M059J (cell line): ENCODE data around the gene FER1L5. TPM values are rescaled to one million over a fixed set of nuclear protein-coding genes. Genes with fewer than 3 reads are reported as not detected.

Source experiments
- DNase-seq: peaks from one replicate; pipeline ENCODE4 v3.0.0-alpha.2; 2012; ENCODE audit warnings: low read depth
- total RNA-seq: library from RNA; depleted of rRNA; stranded (reverse); fragments of >200 nt; shearing (Covaris generic); gene quantifications from 2 replicates; pipeline ENCODE4 v1.2.3, GENCODE V29; 2014

FER1L5 gene
- total RNA-seq, 1 experiment from 2014 or later, result 0.39 TPM

DNA sequence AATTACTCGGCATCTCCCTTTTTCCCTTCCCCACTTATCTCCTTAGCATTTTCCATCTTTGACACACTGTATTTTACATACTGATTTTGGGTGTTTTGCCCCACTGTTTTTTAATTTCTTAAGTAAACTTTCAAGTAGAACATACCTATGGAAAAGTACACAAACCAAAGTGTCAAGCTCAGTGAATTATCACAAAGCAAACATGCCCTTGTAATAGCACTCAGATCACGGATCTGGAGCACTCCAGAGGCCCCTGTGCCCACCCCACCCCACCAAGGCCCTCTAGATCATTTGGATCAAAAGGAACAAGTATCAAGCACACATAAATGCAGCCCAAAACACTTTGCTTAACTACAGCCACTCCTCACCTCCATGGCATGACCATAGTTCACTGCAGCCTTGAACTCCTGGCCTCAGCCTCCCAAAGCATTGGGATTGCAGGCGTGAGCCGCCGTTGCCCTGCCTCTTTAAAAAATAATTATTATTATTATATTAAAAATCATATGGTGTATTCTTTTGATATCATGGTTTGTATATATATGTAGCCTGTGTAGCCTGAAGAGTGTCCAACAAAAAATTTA, 38.1 kb downstream of the FER1L5 start:
- DNase-seq, result no peak

DNA sequence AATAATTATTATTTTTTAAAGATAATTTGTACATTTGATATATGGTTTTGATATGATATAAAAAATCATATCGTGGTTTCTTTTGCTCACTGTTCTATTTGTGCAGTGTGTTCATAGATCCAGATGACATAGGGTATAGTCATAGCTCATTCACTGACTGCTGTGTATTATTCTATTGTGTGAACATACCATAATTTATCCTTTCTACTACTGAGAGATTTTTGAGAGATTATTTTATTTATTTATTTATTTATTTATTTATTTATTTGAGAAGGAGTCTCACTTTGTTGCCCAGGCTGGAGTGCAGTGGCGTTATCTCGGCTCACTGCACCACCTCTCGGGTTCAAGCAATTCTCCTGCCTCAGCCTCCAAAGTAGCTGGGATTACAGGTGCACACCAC, 39.0 kb downstream of the FER1L5 start:
- no peak for DNase-seq

DNA sequence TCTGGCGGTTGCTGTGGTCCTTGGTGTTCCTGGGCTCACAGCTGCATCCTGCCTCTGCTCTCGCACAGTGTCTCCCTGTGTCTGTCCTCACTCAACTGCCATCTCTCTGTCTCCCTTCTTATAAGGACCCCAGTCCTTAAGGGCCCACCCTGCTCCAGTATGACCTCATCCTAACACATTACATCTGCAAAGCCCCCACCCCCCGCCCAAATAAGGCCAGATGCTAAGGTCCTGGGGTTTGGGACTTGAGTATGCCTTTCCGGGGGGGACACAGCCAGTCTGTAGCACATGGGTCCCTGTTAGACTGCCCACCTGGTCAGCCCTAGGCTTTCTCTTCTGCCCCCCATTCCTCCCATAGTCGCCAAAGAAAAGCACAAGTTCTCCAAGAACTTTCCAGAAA, 40.7 kb downstream of the FER1L5 start:
- DNase-seq, result no peak

DNA sequence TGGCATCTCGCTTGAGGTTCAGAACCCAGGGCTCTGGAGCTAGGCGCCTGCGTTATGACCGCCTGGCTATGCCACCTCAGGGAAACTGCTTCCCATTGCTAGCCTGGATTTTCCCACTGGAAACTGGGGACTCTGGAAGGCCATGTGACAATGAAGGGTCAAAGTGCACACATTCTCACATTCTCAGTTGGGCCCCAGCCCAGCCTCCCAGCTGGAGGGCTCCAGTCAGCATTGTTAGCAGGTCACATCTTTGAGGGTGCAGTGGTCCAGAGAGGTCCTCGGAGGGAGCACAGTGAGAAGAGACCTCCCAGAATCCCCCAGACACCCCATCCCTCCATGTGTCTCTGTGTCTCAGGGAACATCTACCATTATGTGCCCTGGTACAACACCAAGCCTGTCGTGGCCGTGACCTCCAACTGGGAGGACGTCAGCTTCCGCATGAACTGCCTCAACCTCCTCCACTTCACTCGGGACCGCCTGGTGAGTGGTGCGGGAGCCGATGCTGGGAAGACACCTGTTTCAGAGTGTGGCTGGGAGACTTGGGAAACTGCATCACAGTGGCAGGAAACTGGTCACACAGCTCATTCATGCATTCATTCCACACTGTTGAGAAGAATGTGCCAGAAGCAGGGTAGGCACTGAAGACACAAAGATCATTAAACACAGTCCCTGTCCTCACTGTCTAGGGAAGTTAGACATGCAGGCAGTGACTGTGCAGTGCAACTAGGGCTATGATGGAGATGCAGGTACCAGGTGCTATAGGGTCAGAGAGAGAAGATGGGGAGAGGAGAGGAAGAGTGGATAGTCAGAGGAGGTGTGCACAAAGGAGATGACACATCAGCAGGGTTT, 41.6 kb downstream of the FER1L5 start:
- no peak for DNase-seq

DNA sequence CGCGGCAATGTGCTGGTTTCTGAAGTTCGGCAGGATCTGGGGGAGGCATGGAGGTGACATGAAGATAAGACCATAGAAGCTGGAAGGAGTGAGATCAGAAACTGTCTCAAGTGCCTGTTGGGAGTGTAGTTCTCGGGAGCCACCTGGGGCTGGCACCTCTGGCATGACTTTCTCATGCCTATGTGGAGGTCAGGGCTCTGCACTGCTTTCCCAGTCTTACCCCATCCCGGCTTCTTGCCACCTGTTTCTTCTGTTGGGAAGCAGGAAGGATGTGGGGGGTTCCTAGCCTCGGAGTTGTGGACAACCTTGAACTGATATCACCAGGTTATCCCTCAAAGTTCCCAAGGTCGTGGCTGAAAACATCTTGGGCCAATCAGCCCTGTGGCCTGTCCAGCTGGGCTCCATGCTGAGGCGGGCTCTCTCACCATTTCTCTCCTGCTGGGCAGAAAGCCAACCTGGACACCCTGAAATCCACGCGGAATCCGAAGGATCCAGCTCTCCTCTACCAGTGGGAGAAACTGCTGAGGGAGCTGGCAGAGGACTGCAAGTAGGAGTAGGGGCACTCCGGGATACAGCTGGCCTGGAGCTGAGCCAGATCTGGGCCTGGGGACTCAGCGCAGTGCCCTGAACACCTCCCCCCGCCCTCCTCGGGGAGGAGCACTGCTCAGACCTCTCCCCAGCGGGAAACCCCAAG, 42.5 kb downstream of the FER1L5 start:
- DNase-seq, result no peak

DNA sequence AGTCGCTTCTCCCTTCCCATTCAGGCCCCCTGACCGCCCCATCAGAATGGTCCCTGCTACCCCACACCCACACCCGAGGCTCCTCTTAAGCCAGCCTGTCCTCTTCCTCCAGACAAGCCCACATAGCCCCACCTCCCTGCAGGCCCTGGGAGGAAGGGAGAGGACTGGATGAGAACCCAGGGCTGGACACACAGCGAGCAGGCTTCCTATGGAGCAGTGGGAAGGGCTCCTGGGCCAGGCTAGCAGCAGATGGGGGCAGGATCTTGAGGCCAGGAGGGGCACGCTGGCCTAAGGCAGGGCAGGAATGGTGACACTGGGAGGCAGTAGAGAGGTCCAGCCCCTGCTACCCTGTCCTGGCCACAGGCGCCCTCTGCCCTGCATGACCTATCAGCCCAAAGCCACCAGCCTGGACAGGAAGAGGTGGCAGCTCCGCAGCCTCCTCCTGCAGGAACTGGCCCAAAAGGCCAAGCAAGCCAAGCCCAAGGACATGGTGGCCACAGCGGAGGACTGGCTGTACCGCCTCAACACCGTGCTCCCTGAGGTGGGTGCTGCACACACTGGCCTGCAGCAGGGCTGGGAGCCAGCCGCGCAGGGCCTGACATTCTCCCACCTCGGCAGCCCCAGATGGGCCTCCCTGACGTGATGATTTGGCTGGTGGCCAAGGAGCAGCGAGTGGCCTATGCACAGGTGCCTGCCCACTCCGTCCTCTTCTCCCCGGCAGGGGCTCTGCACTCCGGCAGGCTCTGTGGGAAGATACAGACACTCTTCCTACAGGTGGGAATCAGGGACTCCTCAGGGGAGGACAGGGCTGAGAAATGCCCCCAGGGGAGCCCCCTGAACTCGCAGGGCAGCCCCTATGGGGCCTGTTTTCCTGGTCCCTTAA, 43.3 kb downstream of the FER1L5 start:
- no peak for DNase-seq

DNA sequence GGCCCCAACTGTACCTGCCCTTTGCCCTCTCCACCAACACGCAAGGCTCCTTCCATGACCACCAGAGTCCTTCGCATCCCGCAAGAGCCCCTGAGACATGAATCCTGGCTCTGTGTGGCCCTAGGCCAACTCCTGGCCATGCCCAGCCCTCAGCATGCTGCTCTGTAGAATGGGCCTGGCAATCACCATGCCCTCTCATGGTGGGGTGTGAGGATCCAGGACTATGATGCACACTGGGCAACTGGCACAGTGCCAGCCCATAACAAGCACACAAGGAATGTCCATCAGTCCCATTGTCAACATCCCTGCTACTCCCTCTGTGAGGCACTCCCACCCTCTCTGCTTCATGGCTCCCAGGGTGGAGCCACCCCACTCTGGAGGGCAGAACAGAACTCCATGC, 44.7 kb downstream of the FER1L5 start:
- no peak for DNase-seq

DNA sequence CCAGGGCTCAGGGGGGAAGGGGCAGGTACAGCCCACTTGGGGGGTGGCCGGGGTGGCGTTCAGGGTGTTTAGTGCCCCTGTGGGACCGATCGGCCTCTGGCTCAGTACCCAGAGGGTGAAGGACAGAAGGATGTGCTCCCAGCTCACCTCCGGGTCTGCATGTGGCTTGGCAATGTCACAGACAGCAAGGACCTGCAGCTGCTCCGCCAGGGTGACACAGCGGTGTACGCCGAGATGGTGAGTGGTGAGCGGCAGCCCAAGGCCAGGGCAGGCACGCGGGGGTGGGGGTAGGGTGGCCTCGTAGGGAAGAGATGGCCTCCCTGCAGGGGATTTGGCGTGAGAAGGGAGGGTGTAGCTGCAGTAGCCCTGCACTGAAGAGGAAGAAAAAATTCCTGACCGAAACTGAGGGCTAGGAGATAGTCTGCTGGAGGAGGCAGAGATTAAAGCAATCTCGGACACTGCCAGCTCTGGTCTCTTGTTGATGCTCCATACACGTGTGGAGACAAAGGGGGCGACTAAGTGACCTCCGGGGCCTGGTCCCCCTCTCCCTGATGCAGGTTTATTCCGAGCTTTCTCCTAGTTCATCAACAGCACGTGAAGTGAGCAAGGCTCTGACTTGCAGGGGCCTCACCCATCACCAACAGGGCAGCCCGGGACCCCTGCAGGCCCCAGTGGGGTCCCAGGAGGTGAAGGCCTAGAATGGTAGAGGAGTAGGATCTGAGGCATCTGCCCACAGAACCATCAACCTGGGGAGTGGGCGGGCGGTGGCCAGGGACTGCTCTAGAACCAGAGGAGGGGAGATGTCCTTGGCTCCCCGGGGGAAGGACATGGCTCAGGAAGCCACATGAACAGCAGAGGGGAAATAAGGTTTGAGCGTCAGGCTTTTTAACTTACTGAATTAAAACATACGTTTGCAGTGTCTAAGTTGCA, 45.4 kb downstream of the FER1L5 start:
- DNase-seq, result no peak

DNA sequence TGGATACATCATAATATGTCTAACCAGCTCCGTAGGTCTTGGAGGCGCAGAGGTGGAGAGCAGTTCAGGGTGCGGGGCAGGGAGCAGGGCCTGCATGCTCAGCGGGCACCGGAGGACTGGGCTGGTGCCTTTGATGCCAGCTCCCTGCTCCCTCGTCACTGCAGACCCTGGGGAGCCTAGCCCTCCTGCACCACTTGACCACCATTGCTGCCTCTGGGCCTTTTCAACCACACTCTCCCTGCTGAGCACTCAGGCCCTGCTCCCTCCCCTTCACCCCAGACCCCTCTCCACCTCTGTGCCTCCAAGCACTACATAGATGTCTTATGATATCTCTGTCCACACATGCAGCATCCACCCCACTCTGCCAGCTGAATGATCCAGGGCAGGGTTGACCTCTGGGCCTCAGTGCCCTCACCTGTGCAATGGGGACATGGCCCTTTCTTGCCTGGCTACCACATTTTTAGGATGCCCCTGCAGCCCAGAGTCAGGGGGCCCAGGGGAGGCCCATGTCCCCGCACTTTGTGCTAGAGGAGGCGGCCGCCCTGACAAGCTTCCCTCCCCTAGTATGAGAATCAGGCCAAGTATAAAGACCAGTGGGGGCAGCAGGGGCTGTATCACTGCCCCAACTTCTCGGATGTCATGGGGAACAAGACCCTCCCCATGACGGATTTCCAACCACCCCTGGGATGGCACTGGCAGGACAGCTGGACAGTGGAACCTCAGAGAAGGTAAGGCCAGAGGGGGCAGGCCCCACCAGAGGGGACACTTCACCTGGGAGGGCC, 46.3 kb downstream of the FER1L5 start:
- DNase-seq, result no peak

DNA sequence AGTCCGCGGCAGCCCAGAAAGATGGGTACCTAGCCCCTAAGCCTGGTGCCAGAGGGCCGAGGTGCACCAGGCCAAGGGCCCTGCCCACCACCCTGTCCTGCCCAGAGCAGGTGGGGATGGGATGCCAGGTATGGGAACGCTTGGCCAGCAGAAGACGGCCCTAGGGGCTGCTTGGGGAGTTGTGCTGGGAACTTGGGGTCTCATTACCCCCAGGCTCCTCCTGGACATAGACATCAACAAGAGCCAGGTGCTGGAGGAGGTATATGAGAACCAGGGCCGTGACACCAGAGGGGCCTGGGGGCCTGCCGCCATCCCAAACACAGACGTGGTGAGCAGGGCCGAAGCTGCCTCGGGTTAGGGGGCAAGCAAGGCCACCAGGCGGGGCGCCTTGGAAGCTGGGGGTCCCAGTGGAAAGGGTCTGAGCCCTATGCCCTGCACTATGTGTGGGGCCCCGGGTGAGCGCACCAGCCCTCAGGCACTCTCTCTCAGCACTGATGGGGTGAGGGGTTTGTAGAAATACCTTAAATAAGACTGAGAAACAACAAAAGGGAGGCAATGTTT, 46.9 kb downstream of the FER1L5 start:
- no peak for DNase-seq

DNA sequence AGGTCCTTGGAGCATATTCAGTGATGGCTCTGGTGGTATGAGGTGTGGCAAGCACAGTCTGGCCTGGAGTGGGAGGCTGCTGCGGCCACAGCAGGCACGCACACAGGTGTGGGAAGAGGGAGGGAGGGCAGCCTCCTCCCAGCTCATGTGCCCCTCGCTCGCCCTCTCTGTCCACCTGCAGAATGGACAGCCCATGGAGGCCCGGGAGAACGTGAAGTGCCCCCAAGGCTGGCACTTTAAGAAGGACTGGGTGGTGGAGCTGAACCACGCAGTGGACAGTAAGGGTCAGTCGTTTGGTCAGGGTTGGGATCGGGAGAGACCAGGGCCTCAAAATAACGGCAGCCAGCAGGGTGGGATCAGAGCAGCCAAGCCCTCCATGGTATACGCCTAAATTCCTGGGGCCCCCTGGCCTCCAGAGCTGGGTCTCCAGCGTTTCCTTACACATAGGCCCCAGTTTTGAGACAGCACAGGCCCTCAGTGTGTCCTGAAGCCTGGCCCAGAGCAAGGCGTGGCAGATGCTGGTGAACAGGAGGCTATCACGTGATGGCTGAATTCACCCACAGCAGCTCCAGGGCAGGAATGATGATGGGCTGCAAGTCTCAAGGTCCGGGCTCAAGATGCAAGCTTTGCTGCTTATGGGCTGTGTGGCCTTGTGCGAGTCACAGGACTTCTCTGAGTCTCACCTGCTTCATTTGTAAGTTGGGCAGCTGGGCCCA, 47.9 kb downstream of the FER1L5 start:
- no peak for DNase-seq

DNA sequence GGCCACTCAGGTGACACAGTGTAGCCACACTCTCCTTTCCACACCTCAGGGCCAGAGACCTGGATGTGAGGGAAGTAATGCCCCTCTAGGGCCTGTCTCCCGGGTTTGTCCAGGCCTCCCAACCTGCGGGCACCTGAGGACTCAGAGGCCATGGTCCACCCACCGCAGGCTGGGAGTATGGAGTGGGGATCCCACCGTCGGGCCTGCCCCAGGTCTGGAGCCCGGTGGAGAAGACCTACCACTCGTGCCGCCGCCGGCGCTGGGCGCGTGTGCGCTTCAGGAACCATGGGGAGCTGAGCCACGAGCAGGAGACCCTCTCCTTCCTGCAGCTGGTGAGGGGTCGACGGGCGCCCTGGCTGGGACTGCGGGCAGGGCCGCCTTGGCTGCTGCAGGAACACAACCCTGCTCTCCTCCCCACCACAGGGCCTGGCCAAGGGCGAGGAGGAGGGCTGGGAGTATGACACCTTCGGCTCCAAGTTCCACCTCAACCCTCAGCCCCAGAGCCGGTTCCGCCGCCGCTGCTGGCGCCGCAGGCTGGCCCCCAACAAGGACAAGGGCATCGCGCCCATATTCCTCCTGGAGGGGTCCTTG, 48.6 kb downstream of the FER1L5 start:
- DNase-seq, result no peak

DNA sequence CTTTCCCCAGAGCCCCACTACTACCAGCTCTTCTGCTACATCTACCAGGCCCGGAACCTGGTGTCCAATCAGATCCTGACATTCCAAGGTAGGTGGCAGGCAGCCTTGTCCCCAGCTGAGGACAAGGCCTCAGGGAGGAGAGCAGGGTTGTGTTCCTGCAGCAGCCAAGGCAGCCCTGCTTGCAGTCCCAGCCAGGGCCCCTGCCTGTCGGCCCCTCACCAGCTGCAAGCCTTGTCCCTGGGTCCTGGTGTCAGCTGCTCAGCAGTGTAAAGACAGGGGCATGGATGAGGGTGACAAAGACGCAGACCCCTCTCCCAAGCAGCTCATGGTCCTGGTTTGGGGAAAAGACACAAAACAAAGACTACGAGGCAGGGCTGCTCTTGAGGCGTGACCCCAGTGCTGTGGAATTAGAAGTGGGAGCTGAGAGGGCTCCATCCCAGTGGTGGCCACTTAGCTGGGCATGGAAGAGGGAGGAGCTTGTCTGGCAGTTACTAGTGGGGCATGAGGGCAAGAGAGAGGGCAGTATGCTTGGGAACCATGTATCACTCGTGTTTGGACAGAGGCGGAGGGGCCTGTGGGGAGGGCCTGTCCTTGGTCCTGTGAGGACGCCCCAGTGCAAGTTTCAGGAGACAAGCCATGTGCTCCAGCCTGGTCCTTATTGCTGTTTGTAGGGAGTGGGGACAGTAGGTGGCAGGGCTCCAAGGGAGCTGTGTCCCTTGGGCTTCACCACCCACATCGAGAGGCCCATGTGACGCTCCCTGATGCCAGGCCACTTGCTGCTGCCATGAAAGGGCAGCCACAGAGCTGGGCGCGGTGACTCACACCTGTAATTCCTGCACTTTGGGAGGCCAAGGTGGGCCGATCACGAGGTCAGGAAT, 49.8 kb downstream of the FER1L5 start:
- DNase-seq, result no peak

DNA sequence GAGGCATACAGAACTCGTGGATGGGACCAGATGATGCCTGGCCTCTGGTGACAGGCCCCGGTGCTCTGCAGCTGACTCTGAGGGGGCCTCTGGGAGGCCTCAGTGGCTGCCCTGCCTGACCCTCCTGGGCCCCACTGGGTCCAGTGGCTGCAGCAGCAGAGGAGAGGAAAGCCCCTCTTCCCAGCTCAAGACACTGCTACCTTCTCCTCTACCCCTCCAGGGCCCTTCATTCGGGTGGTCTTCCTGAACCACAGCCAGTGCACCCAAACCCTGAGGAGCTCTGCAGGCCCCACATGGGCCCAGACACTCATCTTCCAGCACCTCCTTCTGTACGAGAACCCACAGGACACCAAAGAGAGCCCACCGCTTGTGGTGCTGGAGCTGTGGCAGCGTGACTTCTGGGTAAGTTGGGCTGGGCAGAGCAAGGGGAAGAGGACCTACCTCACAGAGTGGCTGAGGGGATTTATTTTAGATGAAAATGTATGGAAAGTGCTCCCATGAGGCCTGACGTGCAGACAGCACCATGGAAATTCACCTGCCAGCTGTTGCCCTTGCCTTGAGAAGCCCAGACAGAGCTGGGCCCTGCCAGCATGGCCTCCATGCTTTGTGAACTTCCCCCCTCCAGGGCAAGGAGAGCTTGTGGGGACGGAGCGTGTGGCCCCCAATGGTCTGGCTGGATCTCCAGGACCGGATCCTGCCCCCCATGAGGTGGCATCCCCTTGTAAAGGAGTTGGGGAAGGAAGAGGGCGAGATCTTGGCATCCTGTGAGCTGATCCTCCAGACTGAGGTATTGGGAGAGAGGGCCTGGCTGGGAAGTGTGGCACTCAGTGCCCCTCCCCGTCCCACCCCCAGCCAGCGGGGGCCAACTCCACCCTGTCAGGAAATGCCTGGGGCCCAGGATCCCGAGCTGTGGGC, 51.0 kb downstream of the FER1L5 start:
- no peak for DNase-seq

DNA sequence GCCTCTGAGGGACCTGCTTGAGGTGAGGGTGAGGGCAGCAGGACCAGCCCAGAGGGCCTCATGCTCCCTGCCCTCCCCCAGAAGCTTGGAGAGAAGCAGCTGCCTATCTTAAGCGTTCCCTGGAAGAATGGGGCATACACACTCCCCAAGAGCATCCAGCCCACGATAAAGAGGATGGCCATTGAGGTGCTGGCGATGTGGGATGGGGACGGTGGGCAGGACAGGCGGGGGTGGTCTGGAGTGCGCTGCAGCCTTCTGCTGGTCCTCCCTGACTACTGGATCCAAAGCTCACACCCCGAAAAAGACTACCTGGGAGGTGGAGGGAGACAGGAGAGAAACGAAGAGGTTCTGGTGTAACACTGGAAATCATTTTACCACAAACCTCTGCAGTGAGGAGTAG, 51.7 kb downstream of the FER1L5 start:
- no peak for DNase-seq

DNA sequence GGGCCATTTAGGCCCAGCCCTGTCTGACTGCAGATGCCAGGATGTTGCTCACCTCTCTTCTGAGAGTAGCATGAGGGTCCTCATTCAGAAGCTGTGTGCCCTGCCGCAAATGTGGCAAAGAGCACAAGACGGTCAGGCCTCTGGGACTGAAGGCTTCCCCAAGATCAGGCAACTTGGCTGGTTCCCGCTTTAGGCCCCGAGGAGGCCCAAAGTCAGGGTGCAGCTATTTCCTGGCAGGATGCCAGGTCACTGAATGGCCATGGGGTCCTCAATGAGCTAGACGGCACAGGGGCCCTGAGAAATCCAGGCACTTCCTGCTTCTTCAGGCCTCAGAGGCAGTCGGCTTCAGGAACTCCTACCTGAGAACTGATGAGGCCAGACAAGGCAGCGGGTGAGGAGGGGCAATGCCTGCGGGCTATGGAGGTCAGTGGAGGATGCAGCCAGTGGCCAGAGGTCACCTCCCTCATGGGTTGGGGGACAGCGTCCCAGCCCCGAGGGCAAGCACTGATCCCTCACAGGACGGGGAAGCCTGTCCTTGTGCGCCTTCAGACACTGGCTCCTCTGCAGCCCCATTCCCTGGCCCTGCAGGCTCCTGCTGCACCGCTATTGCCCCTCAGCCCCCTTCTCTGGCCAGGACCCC, 52.4 kb downstream of the FER1L5 start:
- no peak for DNase-seq
